SK-N-SH treated with all-trans-retinoic acid at 6 μM for 48 hours (cell line): ENCODE results near the gene TANC1.

Source experiments
- ARNTL ChIP-seq: fragments of 450-650 bp; formaldehyde crosslinking; IDR thresholded peaks from 2 replicates; pipeline ENCODE4 v1.5.0; 2020; ENCODE audit warnings: low read depth, mild to moderate bottlenecking, moderate library complexity, borderline replicate concordance
- OSR1 ChIP-seq: fragments of 250-450 bp; sonication (Bioruptor Pico); IDR thresholded peaks from 2 replicates; pipeline ENCODE4 v1.8.0; 2022; ENCODE audit warnings: moderate library complexity, mild to moderate bottlenecking, inconsistent platforms
- ZFP3 ChIP-seq: fragments of 250-450 bp; sonication (Bioruptor Pico); IDR thresholded peaks from 2 replicates; pipeline ENCODE4 v1.5.0; 2020; ENCODE audit warnings: mild to moderate bottlenecking, moderate library complexity

DNA sequence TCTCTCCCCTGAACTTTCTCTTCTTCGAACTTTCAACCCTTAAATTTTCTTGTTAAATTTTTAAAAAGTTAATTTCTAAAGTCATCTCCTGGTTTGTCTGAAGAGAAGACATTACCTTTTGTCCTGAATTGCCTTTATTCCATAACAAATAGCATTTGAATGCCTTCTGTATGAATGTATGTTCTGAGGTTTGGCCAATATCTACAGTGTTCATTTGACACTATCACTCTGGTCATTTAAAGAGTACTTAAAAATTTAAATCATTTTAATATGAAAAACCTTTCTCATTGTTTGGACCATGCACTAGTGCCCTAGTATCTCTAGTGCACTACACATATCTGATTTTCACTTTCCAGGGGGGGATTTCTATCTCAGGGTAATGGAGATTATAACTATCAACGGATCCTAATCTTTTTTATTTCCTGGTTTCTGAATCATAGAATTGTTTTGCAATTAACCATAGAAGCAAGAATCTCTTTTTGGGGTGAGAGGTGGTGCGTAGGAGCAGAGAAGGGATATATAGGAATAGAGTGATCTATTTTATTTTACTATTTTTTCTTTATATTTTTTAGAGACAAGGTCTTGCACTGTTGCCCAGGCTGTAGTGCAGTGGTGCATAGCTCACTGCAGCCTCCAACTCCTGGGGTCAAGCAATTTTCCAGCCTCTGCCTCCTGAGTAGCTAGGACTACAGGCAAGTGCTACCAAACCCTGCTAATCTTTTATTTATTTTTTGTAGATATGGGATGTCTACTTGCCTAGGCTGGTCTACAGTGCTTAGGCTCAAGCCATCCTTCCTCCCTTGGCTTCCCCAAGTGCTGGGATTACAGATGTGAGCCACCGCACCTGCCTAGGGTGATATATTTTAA lies 25.5 kb downstream of the TANC1 start:
- TF ChIP-seq OSR1 (CRISPR knock-in tag) (no peak), ZFP3 (no peak), ARNTL (CRISPR knock-in tag) (no peak)
